ENCODE data around the gene XPNPEP3. TPM values are rescaled to one million over a fixed set of nuclear protein-coding genes. Genes with fewer than 3 reads are reported as not detected.

XPNPEP3 gene
- total RNA-seq, 2 experiments from 2014 or later: 24.4 to 25.5 TPM

DNA sequence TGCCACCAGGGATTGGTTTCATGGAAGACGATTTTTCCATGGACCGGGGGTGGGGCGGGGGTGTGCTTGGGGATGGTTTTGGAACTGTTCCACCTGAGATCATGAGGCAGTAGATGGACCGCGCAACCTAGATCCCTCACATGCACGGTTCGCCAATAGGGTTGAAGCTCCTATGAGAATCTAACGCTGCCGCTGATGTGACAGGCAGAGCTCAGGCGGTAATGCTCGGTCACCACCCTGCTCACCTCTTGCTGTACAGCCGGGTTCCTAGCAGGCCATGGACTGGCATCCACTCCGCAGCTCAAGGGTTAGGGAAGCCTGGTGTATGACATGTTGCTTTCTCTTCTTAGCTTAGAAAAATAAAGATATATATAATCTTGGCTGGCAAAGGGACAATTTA lies 116.2 kb downstream of the XPNPEP3 start:
- CTCF ChIA-PET: interaction anchor here (1.0 to 1.7 kb wide), 3 partner anchors 15 to 52 kb away, joined by 3 to 5 read pairs (median 4); no protein-coding TSS in a partner anchor
- DNase-seq: no peak
- ATAC-seq: no peak
- Mint-ChIP-seq H3K27me3 (no peaks in the 10 kb centered on the region), H3K27ac (no peak overlapping the region), H3K36me3 (ENCODE audit: low read depth) (peaks cover 16% of the 10 kb centered on the region), H3K4me1 (ENCODE audit: low read depth) (peaks cover 4% of the 10 kb centered on the region), H3K4me3 (no peak overlapping the region), H3K9me3 (no peaks in the 10 kb centered on the region)
- POLR2A ChIA-PET: interaction anchor here (0.7 to 1.5 kb wide), 4 partner anchors 11 to 96 kb away, joined by 3 to 7 read pairs (median 3); no protein-coding TSS in a partner anchor
- intact Hi-C loops (cut with micrococcal nuclease): no loop called here
- TF ChIP-seq, protein P1, sequence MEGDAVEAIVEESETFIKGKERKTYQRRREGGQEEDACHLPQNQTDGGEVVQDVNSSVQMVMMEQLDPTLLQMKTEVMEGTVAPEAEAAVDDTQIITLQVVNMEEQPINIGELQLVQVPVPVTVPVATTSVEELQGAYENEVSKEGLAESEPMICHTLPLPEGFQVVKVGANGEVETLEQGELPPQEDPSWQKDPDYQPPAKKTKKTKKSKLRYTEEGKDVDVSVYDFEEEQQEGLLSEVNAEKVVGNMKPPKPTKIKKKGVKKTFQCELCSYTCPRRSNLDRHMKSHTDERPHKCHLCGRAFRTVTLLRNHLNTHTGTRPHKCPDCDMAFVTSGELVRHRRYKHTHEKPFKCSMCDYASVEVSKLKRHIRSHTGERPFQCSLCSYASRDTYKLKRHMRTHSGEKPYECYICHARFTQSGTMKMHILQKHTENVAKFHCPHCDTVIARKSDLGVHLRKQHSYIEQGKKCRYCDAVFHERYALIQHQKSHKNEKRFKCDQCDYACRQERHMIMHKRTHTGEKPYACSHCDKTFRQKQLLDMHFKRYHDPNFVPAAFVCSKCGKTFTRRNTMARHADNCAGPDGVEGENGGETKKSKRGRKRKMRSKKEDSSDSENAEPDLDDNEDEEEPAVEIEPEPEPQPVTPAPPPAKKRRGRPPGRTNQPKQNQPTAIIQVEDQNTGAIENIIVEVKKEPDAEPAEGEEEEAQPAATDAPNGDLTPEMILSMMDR (IDR thresholded peaks at IDR 0.05): no peak

DNA sequence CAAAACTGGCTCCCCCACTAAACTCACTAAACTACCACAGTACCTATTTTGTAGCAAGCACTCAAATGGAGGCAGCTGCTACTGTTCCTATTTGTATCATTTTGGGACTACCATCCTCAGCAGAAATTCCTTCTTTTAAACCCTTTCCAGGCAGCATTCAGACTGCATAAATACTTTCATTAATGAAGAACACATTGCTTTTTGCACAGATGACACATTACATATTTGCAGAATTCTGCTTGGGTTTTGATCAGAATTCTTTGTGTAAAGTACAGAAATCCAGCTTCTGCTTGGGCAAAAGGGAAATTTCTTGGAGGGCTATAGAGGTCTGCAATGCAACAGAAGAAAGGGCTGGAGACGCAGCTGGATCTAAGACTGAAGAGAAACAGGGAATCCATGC lies 118.4 kb downstream of the XPNPEP3 start:
- CTCF ChIA-PET: interaction anchor here (1.5 to 1.9 kb wide), 2 partner anchors 52 to 262 kb away, joined by 3 to 5 read pairs; no protein-coding TSS in a partner anchor
- POLR2A ChIA-PET: no interaction called here
- Mint-ChIP-seq H3K4me3 (no peak overlapping the region), H3K36me3 (ENCODE audit: low read depth) (peaks cover 13% of the 10 kb centered on the region), H3K27ac (no peak overlapping the region), H3K9me3 (no peaks in the 10 kb centered on the region), H3K4me1 (ENCODE audit: low read depth) (peaks cover 2% of the 10 kb centered on the region), H3K27me3 (no peaks in the 10 kb centered on the region)
- DNase-seq (no peak), ATAC-seq (no peak)
- intact Hi-C loops (cut with micrococcal nuclease): no loop called here
- TF ChIP-seq, protein P1 (IDR thresholded peaks at IDR 0.05): no peak

DNA sequence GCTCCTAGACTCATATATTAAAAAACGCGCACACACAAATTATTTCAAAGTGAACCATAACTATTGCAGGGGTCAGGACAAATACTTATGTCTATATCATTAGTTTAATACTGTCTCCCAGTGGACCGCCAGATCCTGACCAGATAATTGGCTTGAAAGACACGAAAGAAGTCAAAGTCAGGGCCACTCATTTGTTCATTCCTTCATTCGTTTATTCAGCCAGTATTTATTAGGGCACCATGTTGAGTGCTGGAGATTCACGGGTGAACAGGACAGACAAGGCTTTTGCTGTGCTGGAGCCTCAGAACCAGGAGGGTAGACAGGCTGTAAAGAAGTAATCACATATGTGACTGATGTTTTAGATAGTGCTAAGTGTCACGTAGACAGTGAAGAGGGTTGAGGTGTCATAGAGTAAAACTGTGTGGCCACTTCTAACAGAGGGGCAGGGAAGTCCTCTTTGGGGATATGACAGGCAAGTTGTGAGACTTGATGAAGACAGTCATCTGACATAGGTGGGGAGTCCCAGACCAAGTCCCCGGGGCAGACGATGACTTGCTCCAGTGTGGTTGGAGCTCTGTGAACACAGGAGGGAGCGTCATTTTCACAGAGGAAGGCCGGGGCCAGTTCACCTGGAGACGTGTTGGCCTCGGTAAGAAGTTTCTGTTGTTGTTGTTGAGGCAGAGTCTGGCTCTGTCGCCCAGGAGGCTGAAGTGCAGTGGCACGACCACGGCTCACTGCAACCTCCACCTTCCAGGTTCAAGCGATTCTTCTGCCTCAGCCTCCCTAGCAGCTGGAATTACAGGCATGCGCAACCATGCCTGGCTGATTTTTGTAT lies 120.1 kb downstream of the XPNPEP3 start:
- H3K4me3 Mint-ChIP-seq: no peak overlapping the region
- H3K36me3 Mint-ChIP-seq (ENCODE audit: low read depth): peaks cover 7% of the 10 kb centered on the region
- TF ChIP-seq, protein P1 (IDR thresholded peaks at IDR 0.05): no peak
- H3K27me3 Mint-ChIP-seq: no peaks in the 10 kb centered on the region
- H3K27ac Mint-ChIP-seq: no peak overlapping the region
- intact Hi-C loops (cut with micrococcal nuclease): no loop called here
- ATAC-seq (peak; percentile 45), DNase-seq (no peak)
- ChIA-PET CTCF (interaction anchor here (1.5 kb wide), 1 partner anchor 54 kb away, joined by 3 read pairs; no protein-coding TSS in a partner anchor), POLR2A (interaction anchor here (0.7 kb wide), 1 partner anchor 313 kb away, joined by 3 read pairs; no protein-coding TSS in a partner anchor)
- H3K4me1 Mint-ChIP-seq (ENCODE audit: low read depth): no peaks in the 10 kb centered on the region
- no peaks in the 10 kb centered on the region for H3K9me3 Mint-ChIP-seq

DNA sequence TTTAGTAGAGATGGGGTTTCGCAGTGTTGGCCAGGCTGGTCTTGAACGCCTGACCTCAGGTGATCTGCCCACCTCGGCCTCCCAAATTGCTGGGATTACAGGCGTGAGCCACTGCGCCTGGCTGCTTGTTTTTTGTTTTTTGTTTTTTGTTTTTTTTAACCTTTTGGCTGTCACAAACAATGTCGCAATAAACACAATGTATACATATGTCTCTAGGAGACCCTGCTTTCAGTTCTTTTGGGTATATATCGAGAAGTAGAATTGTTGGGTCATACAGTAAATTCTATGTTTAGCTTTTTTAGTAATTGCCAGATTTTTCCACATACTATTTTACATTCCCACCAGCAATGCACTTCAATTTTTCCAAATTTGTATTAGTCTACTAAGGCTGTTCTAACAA lies 122.2 kb downstream of the XPNPEP3 start:
- no peaks in the 10 kb centered on the region for H3K36me3 Mint-ChIP-seq (ENCODE audit: low read depth)
- no peak for DNase-seq
- no peaks in the 10 kb centered on the region for H3K27me3 Mint-ChIP-seq
- H3K4me3 Mint-ChIP-seq: no peak overlapping the region
- no peak for ATAC-seq
- TF ChIP-seq, protein P1 (IDR thresholded peaks at IDR 0.05): no peak
- no peaks in the 10 kb centered on the region for H3K4me1 Mint-ChIP-seq (ENCODE audit: low read depth)
- H3K9me3 Mint-ChIP-seq: no peaks in the 10 kb centered on the region
- CTCF ChIA-PET: no interaction called here
- POLR2A ChIA-PET: no interaction called here
- no peak overlapping the region for H3K27ac Mint-ChIP-seq
- intact Hi-C loops (cut with micrococcal nuclease): no loop called here

DNA sequence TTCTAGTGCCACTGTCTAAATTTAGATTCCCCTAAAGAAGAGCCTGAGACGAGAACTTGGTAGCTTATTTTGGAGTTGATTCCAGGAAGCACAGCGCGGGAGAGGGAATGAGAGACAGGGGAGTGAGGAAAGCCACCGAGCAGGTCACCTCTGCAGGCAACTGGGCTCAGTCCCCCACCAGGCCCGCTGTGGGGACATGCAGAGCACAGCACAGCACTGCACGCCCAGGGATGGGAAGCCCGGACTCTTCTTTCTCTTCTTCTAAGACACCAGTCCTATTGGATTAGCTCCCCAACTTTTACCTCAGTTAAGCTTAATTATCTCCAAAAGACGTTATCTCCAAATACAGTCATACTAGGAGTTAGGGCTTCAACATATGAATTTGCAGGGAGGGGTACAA lies 122.9 kb downstream of the XPNPEP3 start:
- Mint-ChIP-seq H3K27me3 (no peaks in the 10 kb centered on the region), H3K4me3 (no peak overlapping the region), H3K36me3 (ENCODE audit: low read depth) (no peaks in the 10 kb centered on the region), H3K27ac (no peak overlapping the region), H3K4me1 (ENCODE audit: low read depth) (no peaks in the 10 kb centered on the region), H3K9me3 (no peaks in the 10 kb centered on the region)
- ChIA-PET POLR2A (no interaction called here), CTCF (interaction anchor here (1.8 kb wide), 1 partner anchor 57 kb away, joined by 5 read pairs; no protein-coding TSS in a partner anchor)
- DNase-seq: no peak
- no peak for ATAC-seq
- intact Hi-C loops (cut with micrococcal nuclease): no loop called here
- TF ChIP-seq, protein P1 (IDR thresholded peaks at IDR 0.05): no peak
